Left cardiac atrium (tissue), 4 donors: Measurements from ENCODE around the gene F11R. TPM values are rescaled to one million over a fixed set of nuclear protein-coding genes. Genes with fewer than 3 reads are reported as not detected.
A peak's percentile ranks its signal among the peaks of the same experiment; 100 is the strongest.
"Not testable (repeated sequence)": the region's sequence is repeated elsewhere in the genome, so short reads cannot be mapped to it uniquely, and the experiment has no call there.

ENCODE experiments used
- ATAC-seq, 2 donors: fragments of 200-7000 bp; cut with Tn5 transposase; one replicate each; pipeline ENCODE4 v1.9.1; 2020; ENCODE audit warnings: mild to moderate bottlenecking in 2 of 2, moderate library complexity in 2 of 2
- DNase-seq: peaks from one replicate; pipeline ENCODE4 v3.0.0-alpha.2; 2020
- intact Hi-C, 2 donors: fragments of 100-400 bp; cut with DNase I; formaldehyde crosslinking; loops; one replicate each; pipeline versions ENCODE4 v1.14.1 to v1.15.1; 2022 to 2023
- total RNA-seq, 2 donors: library from RNA; stranded (reverse); fragmentation: NEBNext Ultra II Directional; extraction: Animal tissue kit (Norgen Biotek cat#: 25700); gene quantifications; one replicate each; pipeline ENCODE4 v1.2.1, GENCODE V29; 2021
- donor health status: DM: no; HTN: yes; CAD: no.
- donor health status: DM: no; HTN: yes; CAD: no; lungs with severe emphysema.
- donor health status: DM: yes; HTN: yes; CAD: no.
- donor health status: Dilated cardiomyopathy.

F11R gene
- total RNA-seq, 2 donors from 2014 or later = 16.4 to 18.0 TPM

- ATAC-seq, intact Hi-C loops, DNase-seq: not testable (repeated sequence)
Observed at GRCh38 chr1:161019111-161019660, 1.8 kb downstream of the F11R start.

GRCh38 chr1:161018631-161018930 is 2.4 kb downstream of the F11R start:
- DNase-seq (no peak), ATAC-seq (no peak)
- intact Hi-C loops = no loop called here

- intact Hi-C loops = no loop called here
- DNase-seq = no peak
- no peak for ATAC-seq
Observed at GRCh38 chr1:161017756-161018630, 3.0 kb downstream of the F11R start.

- DNase-seq, intact Hi-C loops, ATAC-seq: not testable (repeated sequence)
Observed at GRCh38 chr1:161017181-161017580, 3.8 kb downstream of the F11R start.

- ATAC-seq, intact Hi-C loops: not testable (repeated sequence)
Observed at GRCh38 chr1:161016683-161017082, 4.3 kb downstream of the F11R start.

GRCh38 chr1:161013488-161014230 is 7.3 kb downstream of the F11R start:
- intact Hi-C loops = no loop called here
- peak; percentile 94 to 97 for ATAC-seq
- peak; percentile 91 for DNase-seq

More at GRCh38 chr1:161016683-161017082, 4.3 kb downstream of the F11R start:
- not testable (repeated sequence) for DNase-seq

GRCh38 chr1:161013131-161013487 is 7.8 kb downstream of the F11R start:
- DNase-seq (no peak), ATAC-seq (peak in 1 of 2 donors; percentile 49)
- intact Hi-C loops = no loop called here

- intact Hi-C loops = no loop called here
- ATAC-seq = no peak
- DNase-seq = no peak
Observed at GRCh38 chr1:161012420-161012819, 8.5 kb downstream of the F11R start.

GRCh38 chr1:161009602-161010211 is 11.2 kb downstream of the F11R start:
- ATAC-seq (no peak), DNase-seq (no peak)
- intact Hi-C loops = no loop called here

- ATAC-seq (no peak), DNase-seq (no peak)
- intact Hi-C loops = no loop called here
Observed at GRCh38 chr1:161008869-161009510, 12.0 kb downstream of the F11R start.

GRCh38 chr1:161007369-161007768 is 13.6 kb downstream of the F11R start:
- ATAC-seq (no peak), DNase-seq (no peak)
- intact Hi-C loops = no loop called here

- ATAC-seq (no peak), DNase-seq (no peak)
- intact Hi-C loops = no loop called here
Observed at GRCh38 chr1:161006563-161006962, 14.4 kb downstream of the F11R start.

- DNase-seq = peak; percentile 39
- no peak for ATAC-seq
- intact Hi-C loops = no loop called here
Observed at GRCh38 chr1:161001525-161001924, 19.4 kb downstream of the F11R start.

- no peak for ATAC-seq
- no peak for DNase-seq
- intact Hi-C loops = no loop called here
Observed at GRCh38 chr1:161000736-161001480, 20.0 kb downstream of the F11R start.

- intact Hi-C loops = loop anchor here (5.0 to 10.0 kb wide), 2 partner anchors 45 to 98 kb away; partner anchors contain the start of genes KLHDC9 (in 1 of the 2) and USF1 (in 1 of the 2)
Observed at GRCh38 chr1:160999376-160999775, 21.6 kb downstream of the F11R start.

GRCh38 chr1:160997323-160998038 is 23.5 kb downstream of the F11R start:
- ATAC-seq (peak; percentile 91 to 92), DNase-seq (peak; percentile 83)
- intact Hi-C loops = loop anchor here (5.0 to 10.0 kb wide), 2 partner anchors 47 to 100 kb away; partner anchors contain the start of genes KLHDC9 (in 1 of the 2) and USF1 (in 1 of the 2)

More at GRCh38 chr1:160999376-160999775, 21.6 kb downstream of the F11R start:
- DNase-seq = no peak
- no peak for ATAC-seq

GRCh38 chr1:160996178-160996577 is 24.8 kb downstream of the F11R start:
- no peak for ATAC-seq
- DNase-seq = no peak
- intact Hi-C loops = loop anchor here (5.0 to 10.0 kb wide), 2 partner anchors 49 to 101 kb away; partner anchors contain the start of genes KLHDC9 (in 1 of the 2) and USF1 (in 1 of the 2)
